Measurements from ENCODE around the gene PRDM16. TPM values are rescaled to one million over a fixed set of nuclear protein-coding genes. Genes with fewer than 3 reads are reported as not detected.

PRDM16 gene
- total RNA-seq, 1 experiment from 2014 or later, result 6.1 TPM

- ChIA-PET RAD21 (ENCODE audit: low non-redundant PET in 1 of 2, low total read pairs in 2 of 2, uncharacterized antibody in 2 of 2, unreplicated experiment in 2 of 2) (no interaction called here), CTCF (no interaction called here), POLR2A (no interaction called here)
- H4K20me1 ChIP-seq (ENCODE audit: insufficient read depth), result no peaks in the 10 kb centered on the region
- intact Hi-C loops (cut with micrococcal nuclease), result no loop called here
- H3K27me3 ChIP-seq (ENCODE audit: insufficient read depth, low read length), result no peaks in the 10 kb centered on the region
- no peak overlapping the region for H2AFZ ChIP-seq (ENCODE audit: low read depth, low read length, poor library complexity, severe bottlenecking)
- no peak for DNase-seq (ENCODE audit: low read depth, low spot score)
- H3K36me3 ChIP-seq (ENCODE audit: control insufficient read depth in 1 of 2, insufficient read depth in 2 of 2, low read length in 2 of 2), result no peaks in the 10 kb centered on the region
- H3K9me3 ChIP-seq (ENCODE audit: control insufficient read depth in 1 of 2, insufficient read depth in 1 of 2, low read depth in 1 of 2, low read length in 2 of 2), result no peaks in the 10 kb centered on the region
- H3K9me2 ChIP-seq (ENCODE audit: insufficient read depth), result no peaks in the 10 kb centered on the region
- H3K4me3 ChIP-seq (replicated peaks in 1 of 2; ENCODE audit: low read depth in 1 of 2, low read length in 2 of 2), result no peak overlapping the region
- H3K79me2 ChIP-seq (ENCODE audit: insufficient read depth, low read length), result no peaks in the 10 kb centered on the region
- TF ChIP-seq POLR2A (IDR thresholded peaks at IDR 0.05; ENCODE audit: borderline replicate concordance, extremely low read depth, insufficient read depth, insufficient read length), result no peak
- no peak for TF ChIP-seq JUND (IDR thresholded peaks at IDR 0.05)
- no peak for TF ChIP-seq SP1 (IDR thresholded peaks at IDR 0.05; ENCODE audit: low read depth)
- TF ChIP-seq CBX3 (IDR thresholded peaks at IDR 0.05; ENCODE audit: low read depth), result no peak
- no peak for TF ChIP-seq ZFX (IDR thresholded peaks at IDR 0.05)
- no peak for TF ChIP-seq ZNF274 (IDR thresholded peaks at IDR 0.05; ENCODE audit: low read depth, low read length)
- TF ChIP-seq, protein P1, sequence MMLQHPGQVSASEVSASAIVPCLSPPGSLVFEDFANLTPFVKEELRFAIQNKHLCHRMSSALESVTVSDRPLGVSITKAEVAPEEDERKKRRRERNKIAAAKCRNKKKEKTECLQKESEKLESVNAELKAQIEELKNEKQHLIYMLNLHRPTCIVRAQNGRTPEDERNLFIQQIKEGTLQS (IDR thresholded peaks at IDR 0.05), result no peak
- TF ChIP-seq, protein P2, sequence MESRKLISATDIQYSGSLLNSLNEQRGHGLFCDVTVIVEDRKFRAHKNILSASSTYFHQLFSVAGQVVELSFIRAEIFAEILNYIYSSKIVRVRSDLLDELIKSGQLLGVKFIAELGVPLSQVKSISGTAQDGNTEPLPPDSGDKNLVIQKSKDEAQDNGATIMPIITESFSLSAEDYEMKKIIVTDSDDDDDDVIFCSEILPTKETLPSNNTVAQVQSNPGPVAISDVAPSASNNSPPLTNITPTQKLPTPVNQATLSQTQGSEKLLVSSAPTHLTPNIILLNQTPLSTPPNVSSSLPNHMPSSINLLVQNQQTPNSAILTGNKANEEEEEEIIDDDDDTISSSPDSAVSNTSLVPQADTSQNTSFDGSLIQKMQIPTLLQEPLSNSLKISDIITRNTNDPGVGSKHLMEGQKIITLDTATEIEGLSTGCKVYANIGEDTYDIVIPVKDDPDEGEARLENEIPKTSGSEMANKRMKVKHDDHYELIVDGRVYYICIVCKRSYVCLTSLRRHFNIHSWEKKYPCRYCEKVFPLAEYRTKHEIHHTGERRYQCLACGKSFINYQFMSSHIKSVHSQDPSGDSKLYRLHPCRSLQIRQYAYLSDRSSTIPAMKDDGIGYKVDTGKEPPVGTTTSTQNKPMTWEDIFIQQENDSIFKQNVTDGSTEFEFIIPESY (IDR thresholded peaks at IDR 0.05; ENCODE audit: extremely low read depth, insufficient replicate concordance, low read length), result no peak
- no peak for TF ChIP-seq ELF1 (IDR thresholded peaks at IDR 0.05; ENCODE audit: borderline replicate concordance, low read depth)
- no peak for TF ChIP-seq MAX (IDR thresholded peaks at IDR 0.05)
- no peak for TF ChIP-seq POLR2AphosphoS5 (IDR thresholded peaks at IDR 0.05; ENCODE audit: low read depth, low read length)
- TF ChIP-seq, protein P3, sequence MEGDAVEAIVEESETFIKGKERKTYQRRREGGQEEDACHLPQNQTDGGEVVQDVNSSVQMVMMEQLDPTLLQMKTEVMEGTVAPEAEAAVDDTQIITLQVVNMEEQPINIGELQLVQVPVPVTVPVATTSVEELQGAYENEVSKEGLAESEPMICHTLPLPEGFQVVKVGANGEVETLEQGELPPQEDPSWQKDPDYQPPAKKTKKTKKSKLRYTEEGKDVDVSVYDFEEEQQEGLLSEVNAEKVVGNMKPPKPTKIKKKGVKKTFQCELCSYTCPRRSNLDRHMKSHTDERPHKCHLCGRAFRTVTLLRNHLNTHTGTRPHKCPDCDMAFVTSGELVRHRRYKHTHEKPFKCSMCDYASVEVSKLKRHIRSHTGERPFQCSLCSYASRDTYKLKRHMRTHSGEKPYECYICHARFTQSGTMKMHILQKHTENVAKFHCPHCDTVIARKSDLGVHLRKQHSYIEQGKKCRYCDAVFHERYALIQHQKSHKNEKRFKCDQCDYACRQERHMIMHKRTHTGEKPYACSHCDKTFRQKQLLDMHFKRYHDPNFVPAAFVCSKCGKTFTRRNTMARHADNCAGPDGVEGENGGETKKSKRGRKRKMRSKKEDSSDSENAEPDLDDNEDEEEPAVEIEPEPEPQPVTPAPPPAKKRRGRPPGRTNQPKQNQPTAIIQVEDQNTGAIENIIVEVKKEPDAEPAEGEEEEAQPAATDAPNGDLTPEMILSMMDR (IDR thresholded peaks at IDR 0.05 in 2 of 3, conservative IDR thresholded peaks at IDR 0.05 in 1 of 3; ENCODE audit: borderline replicate concordance in 1 of 3, insufficient read depth in 1 of 3, low read depth in 2 of 3, low read length in 2 of 3), result no peak
- no peak for TF ChIP-seq CEBPB (IDR thresholded peaks at IDR 0.05; ENCODE audit: low read depth)
- TF ChIP-seq EGR1 (IDR thresholded peaks at IDR 0.05; ENCODE audit: low read depth), result no peak
- TF ChIP-seq SRF (IDR thresholded peaks at IDR 0.05; ENCODE audit: low read depth), result no peak
- TF ChIP-seq, protein P4, sequence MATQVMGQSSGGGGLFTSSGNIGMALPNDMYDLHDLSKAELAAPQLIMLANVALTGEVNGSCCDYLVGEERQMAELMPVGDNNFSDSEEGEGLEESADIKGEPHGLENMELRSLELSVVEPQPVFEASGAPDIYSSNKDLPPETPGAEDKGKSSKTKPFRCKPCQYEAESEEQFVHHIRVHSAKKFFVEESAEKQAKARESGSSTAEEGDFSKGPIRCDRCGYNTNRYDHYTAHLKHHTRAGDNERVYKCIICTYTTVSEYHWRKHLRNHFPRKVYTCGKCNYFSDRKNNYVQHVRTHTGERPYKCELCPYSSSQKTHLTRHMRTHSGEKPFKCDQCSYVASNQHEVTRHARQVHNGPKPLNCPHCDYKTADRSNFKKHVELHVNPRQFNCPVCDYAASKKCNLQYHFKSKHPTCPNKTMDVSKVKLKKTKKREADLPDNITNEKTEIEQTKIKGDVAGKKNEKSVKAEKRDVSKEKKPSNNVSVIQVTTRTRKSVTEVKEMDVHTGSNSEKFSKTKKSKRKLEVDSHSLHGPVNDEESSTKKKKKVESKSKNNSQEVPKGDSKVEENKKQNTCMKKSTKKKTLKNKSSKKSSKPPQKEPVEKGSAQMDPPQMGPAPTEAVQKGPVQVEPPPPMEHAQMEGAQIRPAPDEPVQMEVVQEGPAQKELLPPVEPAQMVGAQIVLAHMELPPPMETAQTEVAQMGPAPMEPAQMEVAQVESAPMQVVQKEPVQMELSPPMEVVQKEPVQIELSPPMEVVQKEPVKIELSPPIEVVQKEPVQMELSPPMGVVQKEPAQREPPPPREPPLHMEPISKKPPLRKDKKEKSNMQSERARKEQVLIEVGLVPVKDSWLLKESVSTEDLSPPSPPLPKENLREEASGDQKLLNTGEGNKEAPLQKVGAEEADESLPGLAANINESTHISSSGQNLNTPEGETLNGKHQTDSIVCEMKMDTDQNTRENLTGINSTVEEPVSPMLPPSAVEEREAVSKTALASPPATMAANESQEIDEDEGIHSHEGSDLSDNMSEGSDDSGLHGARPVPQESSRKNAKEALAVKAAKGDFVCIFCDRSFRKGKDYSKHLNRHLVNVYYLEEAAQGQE (IDR thresholded peaks at IDR 0.05; ENCODE audit: low read depth), result no peak
- TF ChIP-seq TCF7L2 (IDR thresholded peaks at IDR 0.05; ENCODE audit: borderline replicate concordance, extremely low read depth, insufficient read depth, insufficient read length), result no peak
- no peak for TF ChIP-seq FOSL1 (IDR thresholded peaks at IDR 0.05; ENCODE audit: low read depth)
- TF ChIP-seq EZH2 (IDR thresholded peaks at IDR 0.05), result no peak
- no peaks in the 10 kb centered on the region; a peak in 1 of 4 replicates for H3K4me1 ChIP-seq (ENCODE audit: control insufficient read depth in 1 of 2, insufficient read depth in 2 of 2, low read length in 2 of 2)
- ATAC-seq, result no peak
- H3K9ac ChIP-seq (ENCODE audit: low read length), result no peak overlapping the region
- H3K27ac ChIP-seq (ENCODE audit: low read depth, low read length), result no peak overlapping the region
- H3K4me2 ChIP-seq (ENCODE audit: low read length), result no peak overlapping the region
- BruUV-seq (replicated peaks), result no TSS peak
Measured at GRCh38 chr1:3065797-3066196, 3.2 kb upstream of the PRDM16 start.
